Measurements from ENCODE around the gene ADGRD1.
"Not testable (repeated sequence)": the region's sequence is repeated elsewhere in the genome, so short reads cannot be mapped to it uniquely, and the experiment has no call there.

Gene ADGRD1

DNA sequence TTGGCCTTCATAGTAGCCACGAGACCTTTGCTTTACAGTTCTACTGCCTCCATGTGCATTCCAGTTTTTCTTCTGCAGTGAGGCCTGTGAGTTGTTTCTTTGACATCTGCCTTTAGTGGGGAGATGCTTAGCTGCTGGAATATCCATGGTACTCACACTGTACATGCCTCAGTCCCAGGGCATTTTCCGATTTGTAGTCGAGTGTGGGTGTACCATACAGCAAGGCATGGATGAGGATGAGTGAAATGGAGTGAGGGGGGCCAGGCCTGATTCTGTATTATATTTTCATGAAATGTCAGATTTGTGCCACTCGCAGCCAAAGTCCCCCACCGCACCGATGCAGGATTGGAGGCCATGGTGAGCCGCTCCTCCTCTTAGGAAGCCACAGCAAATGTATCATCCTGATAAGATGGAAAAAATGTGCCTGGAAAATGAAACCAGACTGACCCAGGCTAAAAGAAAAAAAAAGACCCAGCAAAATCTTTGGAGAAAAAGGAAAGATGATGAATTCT is 173.0 kb downstream of the ADGRD1 start:
- FAIRE-seq = no peak

DNA sequence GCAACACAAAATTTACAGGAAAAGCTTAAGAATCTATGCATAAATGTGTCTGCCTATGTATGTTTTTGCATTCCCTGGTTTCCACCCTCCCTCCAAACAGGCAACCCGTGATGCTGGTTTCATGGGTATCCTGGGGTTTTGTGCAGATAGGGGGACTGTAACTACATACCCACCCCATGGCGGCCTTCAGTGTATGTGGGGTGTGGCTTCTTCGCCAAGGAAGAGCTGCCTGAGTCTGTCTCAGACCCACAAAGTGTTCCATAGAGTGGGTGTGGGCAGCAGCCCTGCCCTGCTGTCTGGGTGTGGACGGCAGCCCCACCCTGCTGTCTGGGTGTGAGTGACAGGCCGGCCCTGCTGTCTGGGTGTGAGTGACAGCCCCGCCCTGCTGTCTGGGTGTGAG is 174.8 kb downstream of the ADGRD1 start:
- FAIRE-seq = no peak

DNA sequence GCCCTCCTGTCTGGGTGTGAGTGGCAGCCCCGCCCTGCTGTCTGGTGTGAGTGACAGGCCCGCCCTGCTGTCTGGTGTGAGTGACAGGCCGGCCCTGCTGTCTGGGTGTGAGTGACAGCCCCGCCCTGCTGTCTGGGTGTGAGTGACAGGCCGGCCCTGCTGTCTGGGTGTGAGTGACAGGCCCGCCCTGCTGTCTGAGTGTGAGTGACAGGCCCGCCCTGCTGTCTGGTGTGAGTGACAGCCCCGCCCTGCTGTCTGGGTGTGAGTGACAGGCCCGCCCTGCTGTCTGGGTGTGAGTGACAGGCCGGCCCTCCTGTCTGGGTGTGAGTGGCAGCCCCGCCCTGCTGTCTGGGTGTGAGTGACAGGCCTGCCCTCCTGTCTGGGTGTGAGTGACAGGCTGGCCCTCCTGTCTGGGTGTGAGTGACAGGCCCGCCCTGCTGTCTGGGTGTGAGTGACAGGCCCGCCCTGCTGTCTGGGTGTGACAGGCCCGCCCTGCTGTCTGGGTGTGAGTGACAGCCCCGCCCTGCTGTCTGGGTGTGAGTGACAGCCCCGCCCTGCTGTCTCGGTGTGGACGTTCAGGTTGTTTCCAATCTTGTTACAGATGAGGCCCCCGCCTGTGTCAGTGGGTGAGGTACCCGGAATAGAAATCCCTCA is 175.4 kb downstream of the ADGRD1 start:
- FAIRE-seq = not testable (repeated sequence)

DNA sequence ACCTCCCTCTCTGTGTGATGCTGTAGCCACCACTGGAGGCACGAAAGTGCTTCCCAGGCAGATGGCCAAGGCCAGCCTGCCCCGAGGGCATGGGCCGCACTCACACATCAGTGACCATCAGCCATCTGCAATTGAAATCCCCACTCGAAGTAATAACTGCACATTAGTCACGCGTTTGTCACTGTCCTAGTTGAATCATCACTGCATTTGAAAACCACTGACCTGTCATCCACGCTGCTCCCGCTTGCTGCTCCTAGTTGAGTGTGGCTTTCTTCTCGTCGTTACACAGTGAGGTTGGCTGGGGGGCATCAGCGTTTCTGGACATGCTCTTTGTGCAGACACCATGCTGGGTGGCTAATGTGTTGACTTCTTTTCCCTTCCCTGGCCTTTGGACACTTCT is 176.1 kb downstream of the ADGRD1 start:
- no peak for FAIRE-seq

DNA sequence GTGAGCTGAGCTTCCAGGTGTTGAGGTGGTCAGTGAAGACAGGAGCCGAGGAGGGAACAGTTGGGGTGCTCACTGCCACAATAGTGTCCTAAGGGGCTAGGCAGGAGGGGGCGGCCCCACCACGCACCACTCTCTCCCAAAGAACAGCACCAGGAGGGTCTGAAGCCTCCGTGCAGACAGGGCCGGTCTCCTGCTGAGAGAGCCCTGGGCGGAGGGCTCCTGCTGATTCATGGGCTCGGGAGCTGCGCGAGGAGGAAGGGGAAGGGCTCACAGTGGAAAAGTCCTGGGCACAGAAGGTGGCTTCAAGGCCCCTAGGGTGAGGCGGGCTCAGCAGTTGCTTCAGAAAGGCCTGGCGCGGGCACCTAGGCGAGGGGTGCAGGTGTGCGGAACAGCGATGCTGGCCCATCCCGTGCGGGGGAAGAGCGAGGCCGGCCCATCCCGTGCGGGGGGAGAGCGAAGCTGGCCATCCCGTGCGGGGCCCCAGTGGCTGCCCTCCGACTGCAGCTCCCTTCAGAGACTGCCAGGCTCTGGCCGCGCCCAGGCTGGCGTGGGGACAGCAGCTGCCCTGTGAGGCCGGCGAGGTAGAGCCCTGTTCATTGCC is 176.7 kb downstream of the ADGRD1 start:
- no peak for FAIRE-seq

DNA sequence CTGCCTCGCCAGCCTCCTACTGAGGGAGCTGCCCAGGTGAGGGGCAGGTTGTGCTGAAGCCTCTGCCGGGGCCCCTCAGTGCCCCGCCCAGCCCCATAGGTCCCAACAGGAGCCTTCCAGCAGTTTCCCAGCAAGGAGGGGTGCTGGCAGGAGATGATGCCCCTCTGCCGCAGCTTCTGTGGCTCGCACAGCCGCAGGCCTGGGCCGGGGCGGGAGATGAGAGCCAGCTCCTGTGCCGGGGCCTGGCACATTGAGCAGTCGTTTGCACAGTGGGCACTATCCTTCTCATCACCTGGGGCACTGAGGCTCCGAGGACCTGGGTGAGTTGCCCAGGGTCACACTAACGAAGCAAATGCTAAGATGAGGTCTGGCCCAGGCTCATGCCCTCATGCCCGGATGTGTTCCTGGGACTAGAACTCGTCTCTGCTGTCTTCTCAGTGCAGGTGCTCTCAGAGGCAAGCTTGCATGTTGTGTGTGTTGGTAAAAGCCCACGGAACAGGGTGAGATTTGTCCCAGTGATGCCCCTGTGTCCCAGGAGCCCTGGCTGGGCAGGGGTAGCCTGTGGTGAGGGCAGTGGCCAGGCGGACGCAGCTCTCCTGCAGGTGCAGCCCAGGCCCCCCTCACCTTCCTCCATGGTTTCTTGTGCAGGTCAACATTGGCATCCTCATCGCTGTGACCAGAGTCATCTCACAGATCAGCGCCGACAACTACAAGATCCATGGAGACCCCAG is 177.5 kb downstream of the ADGRD1 start:
- FAIRE-seq = no peak

DNA sequence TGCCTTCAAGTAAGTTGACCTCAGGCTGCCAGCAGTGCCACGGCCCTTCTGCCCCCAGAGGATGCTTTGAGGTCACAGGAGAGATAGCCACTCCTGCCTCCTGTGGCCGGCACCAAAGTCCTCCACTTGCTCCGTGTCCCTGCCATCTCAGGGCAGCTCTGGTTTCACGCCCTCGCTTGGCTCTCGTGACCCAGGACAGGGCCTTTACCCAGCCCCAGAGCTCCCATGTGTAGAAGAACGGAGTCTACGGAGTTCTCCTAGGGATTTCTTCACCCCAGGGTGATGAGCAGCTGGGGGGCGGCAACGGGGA is 178.1 kb downstream of the ADGRD1 start:
- FAIRE-seq = no peak

DNA sequence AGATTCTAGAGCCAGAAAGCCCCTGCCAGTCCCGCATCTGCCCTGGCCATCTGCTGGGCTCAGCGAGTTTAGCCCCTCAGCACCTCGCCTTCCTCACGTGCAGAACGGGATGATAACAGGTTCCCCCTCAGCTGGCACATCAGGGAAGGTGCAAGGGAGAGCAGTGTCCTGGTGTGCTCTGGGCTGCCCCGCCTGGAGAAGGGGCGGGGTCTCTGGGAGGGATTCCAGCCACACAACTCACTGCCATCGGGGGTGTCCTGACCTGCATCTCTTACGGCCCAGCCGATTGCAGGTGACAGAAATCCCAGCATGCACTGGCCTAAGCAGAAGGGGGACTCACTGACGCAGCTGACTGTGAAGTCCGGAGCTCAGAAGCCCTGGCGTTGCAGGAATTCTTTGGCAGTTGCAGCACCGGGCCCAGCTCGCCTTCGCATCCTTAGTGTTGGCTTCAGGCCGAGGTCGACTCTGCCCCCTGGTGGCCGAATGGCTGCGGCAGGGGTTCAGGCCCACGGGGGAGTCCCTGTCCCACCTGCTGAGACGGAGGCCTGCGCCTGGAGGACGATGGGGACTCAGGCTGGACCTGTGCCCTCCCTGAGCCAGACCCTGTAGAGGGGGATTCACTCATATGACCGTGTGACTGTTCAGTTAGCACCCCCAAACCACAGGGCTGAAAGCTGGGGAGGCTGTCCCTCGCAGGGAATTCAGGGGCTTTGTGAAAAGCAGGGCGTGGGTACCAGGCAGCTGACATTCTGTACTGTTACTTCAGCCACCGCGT is 178.6 kb downstream of the ADGRD1 start:
- FAIRE-seq = no peak

DNA sequence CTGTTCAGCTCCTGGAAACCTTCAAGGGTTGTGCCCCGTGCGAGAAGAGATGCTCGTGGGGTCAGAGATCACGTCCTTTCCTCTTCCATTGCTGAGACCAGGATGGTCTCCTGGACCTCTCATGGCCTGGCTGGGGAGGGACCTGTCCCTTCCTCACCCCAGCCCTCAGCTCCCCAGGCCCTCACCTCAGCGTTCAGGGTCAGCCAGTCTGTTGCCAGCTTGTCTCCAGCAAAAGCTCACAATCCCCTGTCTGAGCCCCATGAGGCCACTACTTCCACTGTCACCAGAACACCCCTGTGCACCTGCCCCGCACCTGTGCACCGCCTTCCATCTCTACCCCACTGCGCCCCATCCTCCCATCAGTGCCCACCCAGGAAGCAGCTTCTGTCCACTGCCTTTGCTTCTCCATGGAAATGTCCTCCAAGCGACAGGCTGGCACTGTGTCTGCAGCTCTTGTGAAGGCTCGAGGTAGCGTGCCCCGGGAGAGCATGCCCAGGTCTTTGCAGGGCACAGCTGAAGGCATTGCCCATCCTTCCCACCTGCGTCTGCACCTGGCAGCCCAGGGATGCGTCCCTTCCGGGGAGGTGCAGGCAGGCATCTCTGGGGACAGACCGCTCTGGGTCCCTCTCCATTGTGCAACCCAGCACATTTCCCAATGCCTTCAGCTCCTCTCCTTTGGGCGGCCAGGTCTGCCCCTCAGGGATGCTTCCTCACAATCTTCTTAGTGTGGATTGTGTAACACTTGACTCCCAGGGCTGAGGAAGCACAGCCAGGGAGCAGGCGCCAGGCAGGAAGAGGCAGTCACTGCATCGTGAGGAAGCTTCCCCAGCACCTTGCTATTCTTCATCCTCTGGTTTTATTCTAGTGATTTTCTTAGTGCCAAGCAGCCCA is 179.6 kb downstream of the ADGRD1 start:
- no peak for FAIRE-seq

DNA sequence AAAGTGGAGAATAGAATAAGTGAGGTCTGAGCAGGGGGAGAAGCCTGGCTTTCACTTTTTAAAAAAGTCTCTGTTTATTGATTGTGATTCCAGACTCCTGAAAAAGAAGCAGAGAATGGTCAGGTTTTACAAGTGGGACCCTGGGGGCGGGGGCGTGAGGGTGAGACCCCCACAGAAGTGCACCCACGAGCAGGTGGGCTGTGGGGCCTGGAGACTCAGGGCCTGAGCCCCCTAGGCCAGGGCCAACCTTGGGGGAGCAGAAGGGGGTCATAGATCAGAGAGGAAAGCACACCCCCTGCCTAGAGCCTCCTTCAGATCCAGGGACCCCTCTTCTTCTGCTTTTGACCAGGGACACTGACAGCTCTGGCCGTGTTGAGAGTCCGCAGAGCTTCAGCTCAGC is 180.3 kb downstream of the ADGRD1 start:
- FAIRE-seq = no peak

DNA sequence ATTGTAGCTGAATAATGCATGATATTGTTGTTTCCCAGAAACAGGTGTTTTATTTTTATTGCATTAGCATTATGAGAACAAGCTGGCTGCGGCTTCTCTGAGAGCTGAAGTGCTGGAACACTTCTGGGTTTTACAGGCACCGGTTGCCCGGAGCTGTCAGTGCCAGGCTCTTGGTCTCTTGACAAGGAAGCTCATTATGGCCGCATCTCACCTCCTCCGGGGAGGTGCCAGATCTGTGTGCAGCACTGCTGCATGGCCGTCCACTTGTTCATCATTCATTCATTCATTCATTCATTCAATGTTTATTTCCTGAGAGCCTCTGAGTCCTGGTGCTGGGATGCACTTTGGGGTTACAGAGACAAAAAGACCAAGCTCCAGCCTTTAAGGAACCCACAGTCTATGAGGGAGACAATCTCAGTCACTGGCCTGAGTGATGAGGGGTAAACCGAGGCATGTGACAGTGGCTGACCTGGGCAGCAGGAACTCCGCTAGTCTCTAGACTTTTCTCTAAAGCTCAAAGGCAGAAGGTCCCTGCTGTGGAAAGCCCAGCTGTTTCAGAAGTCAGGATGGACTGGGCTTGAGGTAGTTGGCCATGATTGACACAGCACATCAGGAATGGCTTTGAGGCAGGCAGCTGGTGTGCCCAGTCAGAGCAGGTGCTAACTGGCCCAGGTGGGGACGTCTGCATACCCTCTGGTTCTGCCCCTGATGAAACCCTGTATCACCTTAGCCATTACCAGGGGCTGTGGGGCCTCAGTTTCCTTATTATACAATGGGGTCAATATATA is 181.0 kb downstream of the ADGRD1 start:
- FAIRE-seq = no peak

DNA sequence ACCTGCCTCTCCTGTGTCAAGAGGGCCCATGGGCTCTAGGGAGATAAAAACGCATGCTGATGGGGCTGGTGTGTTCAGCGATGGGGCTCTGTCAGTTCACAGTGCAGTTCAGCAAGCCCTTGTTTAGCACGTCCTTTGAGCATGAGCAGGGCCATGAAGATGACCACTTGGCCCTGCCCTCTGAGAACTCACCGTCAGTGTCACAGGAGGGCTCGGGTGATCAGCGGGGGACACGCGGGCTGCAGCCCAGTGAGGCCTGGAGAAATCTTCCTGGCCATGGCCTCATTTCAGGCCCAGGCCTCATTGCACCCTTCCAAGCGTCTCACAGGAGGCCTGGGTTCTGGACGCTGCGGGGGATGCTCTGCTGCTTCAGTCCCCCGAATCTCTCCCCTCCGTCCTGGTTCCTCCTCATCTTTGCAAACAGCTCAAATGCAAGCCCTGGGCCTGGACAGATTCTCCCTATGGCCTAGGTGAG is 181.6 kb downstream of the ADGRD1 start:
- no peak for FAIRE-seq

DNA sequence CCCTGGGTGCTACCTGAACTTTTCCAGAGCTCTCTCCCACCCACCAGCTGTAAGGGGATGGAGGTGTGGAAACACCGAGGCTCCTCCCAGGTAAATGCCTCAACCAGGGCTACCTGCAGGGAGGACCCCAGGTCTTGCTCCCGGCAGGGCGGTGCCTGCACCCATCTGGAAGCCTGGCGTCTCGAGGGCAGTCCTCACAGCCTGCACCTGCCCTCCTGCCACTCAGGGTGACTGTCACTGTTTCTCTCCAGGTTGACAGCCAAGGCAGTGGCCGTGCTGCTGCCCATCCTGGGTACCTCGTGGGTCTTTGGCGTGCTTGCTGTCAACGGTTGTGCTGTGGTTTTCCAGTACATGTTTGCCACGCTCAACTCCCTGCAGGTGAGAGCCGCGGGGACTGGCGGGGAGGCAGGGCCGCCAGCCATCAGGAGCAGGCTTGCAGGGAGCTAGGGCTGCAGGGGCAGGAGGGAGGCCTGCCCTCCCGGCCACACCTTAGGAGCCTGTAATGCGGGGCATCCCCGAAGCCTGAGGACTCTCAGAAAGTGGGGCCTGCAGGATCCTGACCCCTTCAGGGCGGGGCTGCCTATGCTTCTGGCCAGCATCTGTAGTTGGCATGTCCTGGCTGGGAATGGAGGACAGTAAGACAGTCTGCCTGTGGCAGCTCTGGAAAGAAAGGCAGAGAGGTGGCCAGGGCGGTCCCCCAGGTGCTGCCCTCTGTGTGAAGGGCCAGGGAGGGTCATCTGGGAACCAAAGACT is 182.3 kb downstream of the ADGRD1 start:
- no peak for FAIRE-seq

DNA sequence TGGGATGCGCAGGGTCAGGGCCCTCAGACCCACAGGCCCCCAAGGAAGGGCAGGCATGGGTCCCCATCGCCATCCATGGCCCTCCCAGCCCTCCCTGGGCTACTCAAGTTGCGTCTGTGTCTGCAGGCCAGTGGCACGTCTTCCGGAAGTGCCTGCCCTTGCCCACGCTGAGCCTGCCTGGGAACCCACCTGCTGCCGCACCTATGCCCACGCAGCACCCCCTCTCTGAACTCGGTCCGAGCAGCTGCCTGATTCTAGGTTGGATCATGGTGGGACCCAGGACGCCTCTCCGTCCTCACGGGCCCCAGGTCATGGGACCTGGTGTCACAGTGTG is 182.8 kb downstream of the ADGRD1 start:
- FAIRE-seq = no peak

DNA sequence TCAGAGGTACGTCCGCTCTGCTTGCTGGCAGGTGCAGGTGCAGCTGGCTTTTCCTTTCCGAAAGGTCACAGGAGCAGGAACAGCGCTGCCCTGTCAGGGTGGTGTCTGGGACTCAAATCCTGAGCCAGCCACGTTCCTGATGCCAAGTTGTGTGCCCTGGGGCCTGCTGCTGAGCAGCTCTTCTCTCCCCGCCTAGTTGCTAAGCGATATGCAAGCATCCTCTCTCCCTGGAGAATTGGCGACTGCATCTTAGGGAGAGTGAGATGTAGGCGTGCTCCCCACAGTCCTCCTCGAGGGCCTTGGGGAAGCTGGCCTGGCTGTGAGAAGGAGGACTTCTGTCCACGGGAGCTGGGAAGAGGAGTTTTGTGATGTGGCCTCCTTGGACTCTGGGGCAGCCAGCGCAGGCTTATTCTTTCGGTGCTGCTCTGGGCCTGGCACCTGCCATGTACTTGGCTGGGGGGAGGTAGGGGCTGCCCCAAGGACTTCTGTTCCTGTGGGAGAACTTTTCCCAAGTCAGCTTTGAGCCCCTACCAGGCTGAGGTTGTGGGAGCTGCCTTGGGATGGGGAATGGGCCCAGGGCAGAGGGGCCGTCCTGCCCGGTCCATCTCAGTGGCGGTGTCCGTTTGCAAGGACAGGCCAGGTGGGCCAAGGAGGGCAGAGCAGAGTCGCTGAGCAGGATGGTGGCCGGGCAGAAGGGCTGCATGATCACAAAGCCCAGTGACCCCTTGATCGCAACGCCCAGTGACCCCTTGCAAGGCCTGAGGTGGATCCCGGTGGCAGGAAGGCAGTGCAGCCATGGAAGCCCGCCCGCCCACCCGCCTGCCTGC is 183.5 kb downstream of the ADGRD1 start:
- FAIRE-seq = no peak

DNA sequence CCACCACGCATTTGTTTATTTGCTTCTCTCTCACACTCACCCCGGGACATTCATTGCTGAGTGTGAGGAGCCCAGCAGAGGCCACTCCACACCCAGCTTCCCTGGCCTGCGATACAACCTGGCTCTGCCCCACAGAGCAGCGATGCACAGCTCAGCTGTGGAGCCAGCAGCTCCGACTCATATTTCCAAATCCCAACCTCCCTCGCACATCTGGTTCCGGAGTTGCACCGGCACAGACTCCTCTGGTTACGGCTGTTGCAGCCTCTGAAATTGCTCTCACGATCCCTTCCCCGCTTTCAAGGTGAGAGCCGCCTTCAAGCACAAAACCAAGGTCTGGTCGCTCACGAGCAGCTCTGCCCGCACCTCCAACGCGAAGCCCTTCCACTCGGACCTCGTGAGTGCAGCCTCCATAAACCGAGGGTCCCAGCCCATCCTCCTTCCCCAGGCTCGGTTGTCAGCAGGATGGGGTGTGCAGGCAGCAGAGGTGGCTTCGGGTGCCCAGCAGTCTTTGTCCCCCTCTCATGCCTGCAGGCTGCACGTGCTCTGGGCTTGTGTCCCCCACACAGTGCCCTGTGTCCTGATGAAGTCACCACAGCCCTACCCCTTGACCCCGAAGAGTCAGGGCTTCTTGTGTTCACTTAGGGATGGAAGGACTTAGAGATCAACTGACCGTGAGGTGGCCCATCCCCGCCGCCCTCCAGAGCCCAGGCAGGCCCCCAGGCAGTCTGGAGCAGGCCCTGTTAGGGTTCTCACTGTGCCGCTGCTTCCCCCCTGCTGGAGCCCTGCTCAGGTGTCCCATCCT is 184.3 kb downstream of the ADGRD1 start:
- no peak for FAIRE-seq

DNA sequence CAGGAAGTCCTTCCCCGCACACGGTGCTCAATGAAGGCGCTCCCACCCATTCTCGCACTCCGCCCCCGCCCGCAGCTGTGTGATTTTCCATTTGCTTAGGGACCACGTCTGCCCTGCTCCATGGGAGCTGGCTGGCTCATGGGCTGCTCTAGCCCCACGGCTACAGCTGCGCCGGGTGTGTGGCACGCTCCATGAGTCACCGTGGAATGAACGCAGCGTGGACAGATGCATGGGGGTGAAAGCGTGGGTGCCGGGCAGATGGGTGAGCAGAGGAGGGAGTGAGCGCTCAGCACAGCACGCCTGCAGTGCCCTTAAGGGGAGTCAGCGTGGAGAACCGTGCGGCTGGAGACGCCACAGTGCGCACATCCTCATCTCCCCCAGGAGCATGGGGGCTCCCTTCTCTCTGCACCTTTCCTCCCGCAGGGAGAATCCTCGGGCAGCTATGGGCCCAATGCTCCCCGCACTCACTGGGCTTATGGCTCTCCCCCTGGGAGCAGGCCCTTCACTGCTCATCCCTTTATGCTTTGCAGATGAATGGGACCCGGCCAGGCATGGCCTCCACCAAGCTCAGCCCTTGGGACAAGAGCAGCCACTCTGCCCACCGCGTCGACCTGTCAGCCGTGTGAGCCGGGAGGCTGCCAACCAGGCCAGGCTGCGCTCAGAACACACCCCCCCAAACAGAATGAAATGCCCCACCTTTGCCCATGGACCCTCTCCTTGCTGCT is 185.1 kb downstream of the ADGRD1 start:
- no peak for FAIRE-seq

DNA sequence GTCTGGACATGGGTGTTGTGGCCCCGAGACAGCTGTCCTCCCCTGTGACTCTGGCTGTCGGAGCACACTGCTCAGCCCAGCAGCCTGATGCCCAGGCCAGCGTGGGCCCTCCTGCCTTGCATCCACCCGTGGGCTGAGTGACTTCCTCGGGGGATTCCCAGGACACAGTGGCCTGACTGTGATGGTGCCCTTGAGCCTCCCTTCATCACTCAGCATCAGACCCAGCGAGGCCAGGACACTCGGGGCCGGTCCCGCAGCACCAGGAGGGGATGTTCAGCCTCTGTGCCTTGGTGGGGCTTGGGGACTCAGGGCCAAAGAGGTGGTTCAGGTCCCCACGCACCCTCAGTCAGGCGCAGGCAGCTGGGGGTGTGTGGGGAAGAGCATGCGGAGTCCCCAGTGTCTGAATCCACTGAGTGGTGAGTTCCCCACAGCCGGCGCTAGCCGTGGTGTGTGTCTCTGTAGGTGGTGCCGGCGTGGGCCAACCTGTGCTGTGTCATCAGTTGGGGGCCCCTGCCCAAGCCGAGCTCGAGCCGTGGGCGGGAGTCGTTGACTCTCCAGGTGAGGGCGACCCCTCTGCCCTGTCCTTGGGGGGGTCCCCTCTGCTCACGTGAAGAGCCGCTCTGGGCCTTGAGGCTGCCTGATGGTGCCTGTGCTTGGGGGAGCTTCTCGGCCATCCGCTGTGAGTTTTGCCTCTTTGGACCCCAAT is 185.8 kb downstream of the ADGRD1 start:
- no peak for FAIRE-seq
